Naive thymus-derived CD4-positive, alpha-beta T cell (primary cell): Measurements from ENCODE around the gene NRF1. TPM values are rescaled to one million over a fixed set of nuclear protein-coding genes. Genes with fewer than 3 reads are reported as not detected.

Experiments used
- ATAC-seq: fragments of 150-1000 bp; cut with Tn5 transposase; 2 replicates; pipeline ENCODE4 v1.10.0; 2021; ENCODE audit warnings: mild to moderate bottlenecking, moderate library complexity
- CTCF ChIA-PET: fragments of 350-600 bp; sonication (Branson Sonifier 250); formaldehyde crosslinking; loops from one replicate; lab custom pipeline; 2021; ENCODE audit warnings: antibody characterized with exemption; lab: Charles Lee
- POLR2A ChIA-PET: fragments of 350-600 bp; sonication (Branson Sonifier 250); formaldehyde crosslinking; loops from one replicate; lab custom pipeline; 2021; ENCODE audit warnings: antibody characterized with exemption, inconsistent platforms; lab: Charles Lee
- DNase-seq, 9 donors: peaks; one replicate each; pipeline versions ENCODE4 v3.0.0 to v3.0.0-alpha.2; 2020 to 2022; ENCODE audit warnings: mixed read lengths in 1 of 9
- H3K27ac ChIP-seq: one replicate; pipeline ENCODE4 v1.7.0; 2013; ENCODE audit warnings: mild to moderate bottlenecking, low read depth, low read length, moderate library complexity
- H3K27me3 ChIP-seq, 2 donors: one replicate each; pipeline ENCODE4 v1.7.0; 2013; ENCODE audit warnings: low read length in 2 of 2, mild to moderate bottlenecking in 2 of 2, moderate library complexity in 2 of 2; ENCODE audit not compliant: control insufficient read depth in 2 of 2, insufficient read depth in 2 of 2
- H3K36me3 ChIP-seq, 3 experiments: 1 replicate in 2 of 3; 2 replicates in 1 of 3; pipeline ENCODE4 v1.7.0; 2013; ENCODE audit warnings: low read length in 3 of 3, mild to moderate bottlenecking in 3 of 3, moderate library complexity in 1 of 3; ENCODE audit not compliant: insufficient read depth in 3 of 3, control insufficient read depth in 2 of 3
- H3K4me1 ChIP-seq, 2 donors: one replicate each; pipeline ENCODE4 v1.7.0; 2013; ENCODE audit warnings: low read length in 2 of 2, mild to moderate bottlenecking in 2 of 2, moderate library complexity in 1 of 2; ENCODE audit not compliant: control insufficient read depth in 2 of 2, insufficient read depth in 2 of 2
- H3K4me3 ChIP-seq: 2 replicates; pipeline ENCODE4 v1.7.0; 2013; ENCODE audit warnings: mild to moderate bottlenecking, low read length
- H3K9me3 ChIP-seq, 3 experiments: 1 replicate in 2 of 3; 2 replicates in 1 of 3; pipeline ENCODE4 v1.7.0; 2013; ENCODE audit warnings: low read length in 3 of 3; ENCODE audit not compliant: control insufficient read depth in 2 of 3
- H3K27ac Mint-ChIP-seq, 9 donors: one replicate each; pipeline ENCODE4 v1.8.0; 2020 to 2022; ENCODE audit warnings: mixed read lengths in 9 of 9, mild to moderate bottlenecking in 8 of 9, moderate library complexity in 5 of 9, inconsistent platforms in 2 of 9
- H3K27me3 Mint-ChIP-seq, 5 donors: one replicate each; pipeline ENCODE4 v1.8.0; 2021 to 2022; ENCODE audit warnings: mixed read lengths in 5 of 5, mild to moderate bottlenecking in 1 of 5
- H3K36me3 Mint-ChIP-seq, 5 donors: one replicate each; pipeline ENCODE4 v1.8.0; 2020 to 2022; ENCODE audit warnings: mixed read lengths in 5 of 5, mild to moderate bottlenecking in 3 of 5, inconsistent platforms in 1 of 5
- H3K4me1 Mint-ChIP-seq, 7 donors: one replicate each; pipeline ENCODE4 v1.8.0; 2020 to 2022; ENCODE audit warnings: mixed read lengths in 7 of 7, mild to moderate bottlenecking in 3 of 7, inconsistent platforms in 1 of 7
- H3K4me3 Mint-ChIP-seq, 10 donors: one replicate each; pipeline ENCODE4 v1.8.0; 2020 to 2022; ENCODE audit warnings: mild to moderate bottlenecking in 10 of 10, mixed read lengths in 10 of 10, moderate library complexity in 6 of 10, inconsistent platforms in 2 of 10
- H3K9me3 Mint-ChIP-seq, 11 donors: one replicate each; pipeline ENCODE4 v1.8.0; 2020 to 2022; ENCODE audit warnings: mixed read lengths in 11 of 11, mild to moderate bottlenecking in 4 of 11, inconsistent platforms in 1 of 11, moderate library complexity in 1 of 11
- intact Hi-C, 2 donors: fragments of 100-400 bp; cut with micrococcal nuclease; formaldehyde crosslinking; loops; one replicate each; pipeline ENCODE4 v1.15.1; 2023
- polyA plus RNA-seq, 2 donors: library from polyadenylated mRNA; unstranded; fragments of 300-500 nt; fragmentation: Illumina TruSeq; gene quantifications; one replicate each; pipeline ENCODE4 v1.2.3, GENCODE V29; 2021
- total RNA-seq, 6 experiments: library from RNA in 5 of 6; stranded (reverse) in 5 of 6; gene quantifications; 1 replicate in 5 of 6; 2 replicates in 1 of 6; pipeline ENCODE4 v1.2.3 and lab custom pipeline; 2021 to 2026

Gene NRF1
- total and polyA plus RNA-seq, 7 experiments from 2014 or later = 24.7 to 49.3 (median 35.3) TPM

GRCh38 chr7:129781928-129782817 lies 170.7 kb downstream of the NRF1 start:
- no peak overlapping the region for H3K27ac ChIP-seq
- ATAC-seq (no peak), DNase-seq (peak in 1 of 9 donors; percentile 24)
- H3K4me1 ChIP-seq = peaks cover 23 to 57% of the 10 kb centered on the region in 2 donors
- no peaks in the 10 kb centered on the region for H3K9me3 ChIP-seq
- H3K27ac Mint-ChIP-seq = peak overlapping the region in 2 of 9 donors; percentile 6 to 43
- H3K36me3 Mint-ChIP-seq = peaks cover 0 to 4% (median 0%) of the 10 kb centered on the region in 5 donors
- intact Hi-C loops = loop anchor here (2.0 to 5.0 kb wide), 2 partner anchors 43 to 170 kb away; partner anchors contain the start of gene UBE2H (in 1 of the 2)
- no peak overlapping the region for H3K4me3 ChIP-seq
- peak overlapping the region; percentile 54 to 91 (median 84) for H3K4me3 Mint-ChIP-seq
- peaks cover 0 to 9% (median 0%) of the 10 kb centered on the region in 11 donors for H3K9me3 Mint-ChIP-seq
- H3K4me1 Mint-ChIP-seq = peaks cover 30 to 54% (median 48%) of the 10 kb centered on the region in 7 donors
- POLR2A ChIA-PET = no interaction called here
- H3K36me3 ChIP-seq = no peaks in the 10 kb centered on the region
- H3K27me3 ChIP-seq = peaks cover 26 to 60% of the 10 kb centered on the region in 2 donors
- CTCF ChIA-PET = no interaction called here
- peaks cover 57 to 81% (median 64%) of the 10 kb centered on the region in 5 donors for H3K27me3 Mint-ChIP-seq

DNA sequence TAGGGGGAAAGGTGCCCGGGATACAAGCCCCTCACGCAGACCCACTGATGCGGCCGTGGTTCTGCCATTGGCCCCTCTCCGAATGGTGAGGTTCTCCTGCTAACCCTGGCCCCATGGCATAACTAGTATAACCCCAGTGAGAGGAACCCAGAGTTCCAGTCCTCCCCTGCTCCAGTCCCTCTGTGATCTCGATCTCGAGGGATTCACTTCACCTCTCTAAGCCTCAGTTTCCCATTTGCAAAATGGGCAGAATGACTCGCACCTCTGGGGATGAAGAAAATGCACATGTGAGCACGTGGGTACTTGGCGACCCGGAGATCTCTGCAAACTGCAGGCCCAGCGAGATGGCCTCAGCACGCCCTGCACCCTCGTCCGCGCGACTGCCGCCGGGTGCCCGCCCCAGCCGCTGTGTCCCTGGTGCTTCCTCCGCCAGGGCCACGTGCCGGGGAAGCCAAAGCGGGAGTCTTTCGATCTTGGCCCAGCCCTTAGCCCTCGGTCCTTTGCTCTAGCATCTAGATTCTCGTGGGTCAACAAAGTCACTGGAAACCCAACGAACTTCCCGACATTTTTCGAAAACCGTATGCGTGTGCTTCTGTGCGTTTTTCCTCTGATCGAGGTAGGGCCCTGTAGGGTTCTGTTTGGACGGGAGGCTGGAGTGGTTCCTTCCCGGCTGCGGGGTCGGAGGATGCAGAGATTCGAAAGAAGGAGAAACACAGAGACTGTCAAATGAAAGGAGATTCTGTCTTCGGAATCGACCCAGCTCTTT lies 171.5 kb downstream of the NRF1 start:
- peaks cover 26 to 60% of the 10 kb centered on the region in 2 donors for H3K27me3 ChIP-seq
- peak overlapping the region; percentile 45 to 91 (median 80) for H3K4me3 Mint-ChIP-seq
- H3K36me3 ChIP-seq = no peaks in the 10 kb centered on the region
- H3K27ac ChIP-seq = no peak overlapping the region
- DNase-seq (peak in 1 of 9 donors; percentile 34), ATAC-seq (no peak)
- H3K9me3 Mint-ChIP-seq = peaks cover 0 to 9% (median 0%) of the 10 kb centered on the region in 11 donors
- POLR2A ChIA-PET = no interaction called here
- intact Hi-C loops = loop anchor here in 1 of 2 donors (5.0 kb wide), 1 partner anchor 169 kb away; the partner anchor contains the start of gene UBE2H
- H3K4me1 Mint-ChIP-seq = peaks cover 30 to 54% (median 44%) of the 10 kb centered on the region in 7 donors
- CTCF ChIA-PET = no interaction called here
- H3K36me3 Mint-ChIP-seq = peaks cover 0 to 4% (median 0%) of the 10 kb centered on the region in 5 donors
- no peak overlapping the region for H3K4me3 ChIP-seq
- H3K4me1 ChIP-seq = peaks cover 23 to 57% of the 10 kb centered on the region in 2 donors
- H3K9me3 ChIP-seq = no peaks in the 10 kb centered on the region
- peak overlapping the region in 2 of 9 donors; percentile 6 to 43 for H3K27ac Mint-ChIP-seq
- peaks cover 58 to 81% (median 61%) of the 10 kb centered on the region in 5 donors for H3K27me3 Mint-ChIP-seq

GRCh38 chr7:129783584-129783919 lies 172.0 kb downstream of the NRF1 start:
- no peak overlapping the region for H3K27ac ChIP-seq
- peaks cover 23 to 57% of the 10 kb centered on the region in 2 donors for H3K4me1 ChIP-seq
- Mint-ChIP-seq H3K27me3 (peaks cover 55 to 77% (median 57%) of the 10 kb centered on the region in 5 donors), H3K9me3 (peaks cover 0 to 9% (median 0%) of the 10 kb centered on the region in 11 donors), H3K4me1 (peaks cover 30 to 49% (median 41%) of the 10 kb centered on the region in 7 donors), H3K36me3 (peaks cover 0 to 4% (median 0%) of the 10 kb centered on the region in 5 donors), H3K27ac (no peak overlapping the region), H3K4me3 (peak overlapping the region in 9 of 10 donors; percentile 19 to 91 (median 81))
- ChIA-PET CTCF (no interaction called here), POLR2A (no interaction called here)
- no peaks in the 10 kb centered on the region for H3K9me3 ChIP-seq
- H3K4me3 ChIP-seq = no peak overlapping the region
- no peak for ATAC-seq
- intact Hi-C loops = loop anchor here in 1 of 2 donors (5.0 kb wide), 1 partner anchor 169 kb away; the partner anchor contains the start of gene UBE2H
- DNase-seq = no peak
- H3K27me3 ChIP-seq = peaks cover 26 to 60% of the 10 kb centered on the region in 2 donors
- no peaks in the 10 kb centered on the region for H3K36me3 ChIP-seq

DNA sequence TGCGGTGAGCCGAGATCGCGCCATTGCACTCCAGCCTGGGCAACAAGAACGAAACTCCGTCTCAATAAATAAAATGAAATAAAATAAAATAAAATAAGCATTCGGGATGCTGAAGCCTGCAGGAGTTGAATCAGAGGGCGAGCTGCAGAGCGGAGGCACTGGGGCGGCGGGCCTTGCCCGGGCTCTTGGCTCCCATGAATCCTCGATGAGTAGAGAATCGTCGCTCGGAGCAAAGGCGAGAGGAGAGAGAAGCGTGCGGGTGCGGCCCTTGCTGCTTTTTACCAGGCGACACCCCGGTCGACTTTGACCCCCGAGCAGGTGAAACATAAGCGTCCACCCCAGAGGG lies 172.9 kb downstream of the NRF1 start:
- no peak for ATAC-seq
- POLR2A ChIA-PET = no interaction called here
- Mint-ChIP-seq H3K36me3 (peaks cover 0 to 4% (median 0%) of the 10 kb centered on the region in 5 donors), H3K27me3 (peaks cover 58 to 79% (median 61%) of the 10 kb centered on the region in 5 donors), H3K9me3 (peaks cover 0 to 9% (median 0%) of the 10 kb centered on the region in 11 donors), H3K4me1 (peaks cover 30 to 49% (median 40%) of the 10 kb centered on the region in 7 donors), H3K4me3 (peak overlapping the region in 4 of 10 donors; percentile 1 to 82 (median 72)), H3K27ac (no peak overlapping the region)
- CTCF ChIA-PET = no interaction called here
- Histone ChIP-seq H3K4me1 (peaks cover 23 to 50% of the 10 kb centered on the region in 2 donors), H3K9me3 (no peaks in the 10 kb centered on the region), H3K27me3 (peaks cover 26 to 55% of the 10 kb centered on the region in 2 donors), H3K27ac (no peak overlapping the region), H3K36me3 (no peaks in the 10 kb centered on the region), H3K4me3 (no peak overlapping the region)
- DNase-seq = no peak
- intact Hi-C loops = loop anchor here in 1 of 2 donors (5.0 kb wide), 1 partner anchor 168 kb away; the partner anchor contains the start of gene UBE2H

GRCh38 chr7:129784783-129785684 lies 173.5 kb downstream of the NRF1 start:
- H3K27me3 ChIP-seq = peaks cover 26 to 55% of the 10 kb centered on the region in 2 donors

More at GRCh38 chr7:129784783-129785684, 173.5 kb downstream of the NRF1 start:
- Mint-ChIP-seq H3K27ac (no peak overlapping the region), H3K36me3 (peaks cover 0 to 4% (median 0%) of the 10 kb centered on the region in 5 donors), H3K27me3 (peaks cover 62 to 83% (median 68%) of the 10 kb centered on the region in 5 donors), H3K4me1 (peaks cover 30 to 49% (median 40%) of the 10 kb centered on the region in 7 donors), H3K9me3 (peaks cover 0 to 9% (median 0%) of the 10 kb centered on the region in 11 donors), H3K4me3 (peak overlapping the region; percentile 49 to 82 (median 70))
- CTCF ChIA-PET = no interaction called here
- DNase-seq (no peak), ATAC-seq (no peak)
- Histone ChIP-seq H3K36me3 (no peaks in the 10 kb centered on the region), H3K4me3 (peak overlapping the region; percentile 46), H3K4me1 (peaks cover 23 to 50% of the 10 kb centered on the region in 2 donors), H3K27ac (no peak overlapping the region), H3K9me3 (no peaks in the 10 kb centered on the region)
- intact Hi-C loops = loop anchor here in 1 of 2 donors (5.0 kb wide), 1 partner anchor 167 kb away; the partner anchor contains the start of gene UBE2H
- POLR2A ChIA-PET = no interaction called here
